Testis (tissue), 2 donors: ENCODE data around the gene KLHL20.

Experiments used
- POLR2A ChIP-seq: fragments of 450-650 bp; IDR thresholded peaks from one replicate; pipeline ENCODE4 v1.6.1; 2017; ENCODE audit warnings: antibody characterized with exemption, mild to moderate bottlenecking, moderate library complexity
- TF ChIP-seq, protein P1 (sequence below), 3 experiments: fragments of 450-650 bp in 2 of 3; fragments of 200-600 bp in 1 of 3; sonication (generic) in 1 of 3; IDR thresholded peaks; one replicate each; pipeline ENCODE4 v1.5.1; 2016 to 2019; ENCODE audit warnings: antibody characterized with exemption in 3 of 3, mild to moderate bottlenecking in 2 of 3, moderate library complexity in 1 of 3

DNA sequence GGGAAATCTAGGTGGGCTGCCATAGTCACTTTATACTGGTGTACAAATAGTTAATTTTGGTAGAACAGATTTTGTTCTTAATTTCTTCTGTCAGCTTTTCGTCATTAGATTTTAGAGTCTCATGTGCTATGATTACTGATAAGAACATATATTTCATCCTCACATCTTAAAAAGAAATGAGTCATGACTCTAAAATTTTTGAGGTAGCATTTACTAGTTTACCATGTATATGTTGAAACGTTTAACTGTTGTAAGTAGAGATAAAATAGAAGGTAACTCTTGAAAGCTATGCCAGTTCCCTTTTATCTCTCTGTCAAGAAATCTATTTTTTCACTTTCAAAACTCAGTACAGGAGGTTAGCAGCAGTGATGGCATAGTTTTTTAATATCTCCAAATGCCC, 53.4 kb downstream of the KLHL20 start:
- TF ChIP-seq, protein P1, sequence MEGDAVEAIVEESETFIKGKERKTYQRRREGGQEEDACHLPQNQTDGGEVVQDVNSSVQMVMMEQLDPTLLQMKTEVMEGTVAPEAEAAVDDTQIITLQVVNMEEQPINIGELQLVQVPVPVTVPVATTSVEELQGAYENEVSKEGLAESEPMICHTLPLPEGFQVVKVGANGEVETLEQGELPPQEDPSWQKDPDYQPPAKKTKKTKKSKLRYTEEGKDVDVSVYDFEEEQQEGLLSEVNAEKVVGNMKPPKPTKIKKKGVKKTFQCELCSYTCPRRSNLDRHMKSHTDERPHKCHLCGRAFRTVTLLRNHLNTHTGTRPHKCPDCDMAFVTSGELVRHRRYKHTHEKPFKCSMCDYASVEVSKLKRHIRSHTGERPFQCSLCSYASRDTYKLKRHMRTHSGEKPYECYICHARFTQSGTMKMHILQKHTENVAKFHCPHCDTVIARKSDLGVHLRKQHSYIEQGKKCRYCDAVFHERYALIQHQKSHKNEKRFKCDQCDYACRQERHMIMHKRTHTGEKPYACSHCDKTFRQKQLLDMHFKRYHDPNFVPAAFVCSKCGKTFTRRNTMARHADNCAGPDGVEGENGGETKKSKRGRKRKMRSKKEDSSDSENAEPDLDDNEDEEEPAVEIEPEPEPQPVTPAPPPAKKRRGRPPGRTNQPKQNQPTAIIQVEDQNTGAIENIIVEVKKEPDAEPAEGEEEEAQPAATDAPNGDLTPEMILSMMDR (IDR thresholded peaks at IDR 0.05) = no peak
- no peak for TF ChIP-seq POLR2A
